ENCODE measurements around the gene CEP170. TPM values are rescaled to one million over a fixed set of nuclear protein-coding genes. Genes with fewer than 3 reads are reported as not detected.
A peak's percentile ranks its signal among the peaks of the same experiment; 100 is the strongest.
"Not testable (repeated sequence)": the region's sequence is repeated elsewhere in the genome, so short reads cannot be mapped to it uniquely, and the experiment has no call there.

The CEP170 gene
- polyA plus RNA-seq, 4 donors, result 55.0 to 91.1 (median 67.6) TPM

DNA sequence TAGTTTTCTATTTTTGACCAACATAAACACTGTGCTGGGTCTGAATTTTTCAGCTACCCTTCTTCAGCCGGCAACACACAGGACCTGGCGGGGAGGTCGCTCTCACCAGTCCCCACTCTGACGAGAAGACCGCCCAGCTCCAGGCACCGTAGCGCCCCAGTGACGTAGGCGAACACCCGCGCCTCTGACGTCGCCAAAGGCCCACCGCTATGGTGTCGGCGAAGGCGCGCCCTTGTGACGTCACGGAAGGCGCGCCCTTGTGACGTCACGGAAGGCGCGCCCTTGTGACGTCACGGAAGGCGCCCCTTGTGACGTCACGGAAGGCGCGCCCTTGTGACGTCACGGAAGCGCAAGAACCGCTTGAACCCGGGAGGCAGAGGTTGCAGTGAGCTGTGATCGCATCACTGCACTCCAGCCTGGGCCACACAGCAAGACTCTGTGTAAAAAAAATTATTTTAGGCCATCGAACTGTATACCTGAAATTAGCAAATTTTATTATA is 153.5 kb downstream of the CEP170 start:
- peak in 2 of 4 donors; percentile 20 to 22 for DNase-seq (ENCODE audit: low read depth in 4 of 4, low spot score in 3 of 4)

DNA sequence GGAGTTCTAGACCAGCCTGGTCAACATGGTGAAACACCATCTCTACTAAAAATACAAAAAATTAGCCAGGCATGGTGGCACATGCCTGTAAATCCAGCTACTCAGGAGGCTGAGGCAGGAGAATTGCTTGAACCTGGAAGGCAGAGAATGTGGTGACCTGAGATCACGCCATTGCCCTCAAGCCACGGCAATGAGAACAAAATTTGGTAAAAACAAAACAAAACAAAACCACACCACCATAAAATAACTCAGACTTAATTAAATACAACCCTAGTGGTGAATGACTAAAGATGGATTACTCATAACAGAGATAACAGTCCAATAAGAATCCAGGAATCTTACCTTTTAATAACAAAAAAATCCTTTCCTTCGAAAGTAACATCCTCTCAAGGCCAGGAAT is 167.7 kb downstream of the CEP170 start:
- DNase-seq (ENCODE audit: low read depth in 4 of 4, low spot score in 3 of 4), result not testable (repeated sequence)

Other genes with a start within 250 kb of the CEP170 start
- gene SDCCAG8, start 760 bp upstream of the CEP170 start, polyA plus RNA-seq (ENCODE audit: insufficient read length in 4 of 4), result 10 to 100 TPM; 39.2 to 44.0 (median 42.4) TPM